HG02884 (cell line): ENCODE results near the gene PDSS2.

Source experiments
- ATAC-seq: cut with Tn5 transposase; IDR thresholded peaks from one replicate; pipeline ENCODE4 v1.9.1; 2021; ENCODE audit warnings: mild to moderate bottlenecking, moderate library complexity; ENCODE audit not compliant: unreplicated experiment

The PDSS2 gene

GRCh38 chr6:107421696-107422256, 37.6 kb downstream of the PDSS2 start:
- ATAC-seq = no peak

GRCh38 chr6:107419733-107420132, 39.6 kb downstream of the PDSS2 start:
- ATAC-seq = no peak

- no peak for ATAC-seq
Observed at GRCh38 chr6:107418118-107418517, 41.2 kb downstream of the PDSS2 start.

GRCh38 chr6:107416145-107416544, 43.2 kb downstream of the PDSS2 start:
- ATAC-seq = no peak

GRCh38 chr6:107413966-107414645, 45.3 kb downstream of the PDSS2 start:
- ATAC-seq = no peak

GRCh38 chr6:107411161-107411560, 48.2 kb downstream of the PDSS2 start:
- no peak for ATAC-seq

- no peak for ATAC-seq
Observed at GRCh38 chr6:107409942-107410341, 49.4 kb downstream of the PDSS2 start.

GRCh38 chr6:107408714-107409113, 50.6 kb downstream of the PDSS2 start:
- ATAC-seq = no peak

GRCh38 chr6:107405002-107405401, 54.4 kb downstream of the PDSS2 start:
- ATAC-seq = no peak

GRCh38 chr6:107402533-107402932, 56.8 kb downstream of the PDSS2 start:
- ATAC-seq = no peak

- no peak for ATAC-seq
Observed at GRCh38 chr6:107401573-107401972, 57.8 kb downstream of the PDSS2 start.

GRCh38 chr6:107400616-107401147, 58.7 kb downstream of the PDSS2 start:
- ATAC-seq = no peak

- ATAC-seq = no peak
Observed at GRCh38 chr6:107399935-107400334, 59.4 kb downstream of the PDSS2 start.

- no peak for ATAC-seq
Observed at GRCh38 chr6:107398001-107398400, 61.4 kb downstream of the PDSS2 start.

- no peak for ATAC-seq
Observed at GRCh38 chr6:107396211-107396610, 63.2 kb downstream of the PDSS2 start.

- ATAC-seq = no peak
Observed at GRCh38 chr6:107392069-107392468, 67.3 kb downstream of the PDSS2 start.

GRCh38 chr6:107390685-107391435, 68.5 kb downstream of the PDSS2 start:
- no peak for ATAC-seq

- no peak for ATAC-seq
Observed at GRCh38 chr6:107390056-107390455, 69.3 kb downstream of the PDSS2 start.

GRCh38 chr6:107386904-107387303, 72.5 kb downstream of the PDSS2 start:
- no peak for ATAC-seq

GRCh38 chr6:107386340-107386739, 73.0 kb downstream of the PDSS2 start:
- ATAC-seq = no peak

GRCh38 chr6:107383705-107384104, 75.7 kb downstream of the PDSS2 start:
- ATAC-seq = no peak

- ATAC-seq = no peak
Observed at GRCh38 chr6:107374264-107374663, 85.1 kb downstream of the PDSS2 start.
